ENCODE results near the gene FRRS1L. TPM values are rescaled to one million over a fixed set of nuclear protein-coding genes. Genes with fewer than 3 reads are reported as not detected.

FRRS1L gene
- total RNA-seq, 1 donor from 2014 or later, result 1.0 TPM

GRCh38 chr9:109083141-109083540 is 83.9 kb downstream of the FRRS1L start:
- Histone ChIP-seq H3K9ac (ENCODE audit: low read depth in 1 of 3, low read length in 3 of 3) (no peak overlapping the region), H3K27ac (ENCODE audit: low read depth, low read length) (no peak overlapping the region), H3K9me3 (ENCODE audit: control insufficient read depth in 3 of 3, low read length in 3 of 3) (no peaks in the 10 kb centered on the region), H3K4me1 (ENCODE audit: control insufficient read depth in 3 of 3, insufficient read depth in 3 of 3, low read length in 3 of 3) (no peaks in the 10 kb centered on the region), H3K36me3 (ENCODE audit: control insufficient read depth in 3 of 3, insufficient read depth in 3 of 3, low read length in 3 of 3) (peaks cover 6 to 29% (median 27%) of the 10 kb centered on the region in 3 donors), H3K4me3 (ENCODE audit: low read length in 3 of 3) (no peak overlapping the region), H3K27me3 (ENCODE audit: control insufficient read depth in 3 of 3, insufficient read depth in 3 of 3, low read length in 3 of 3) (no peaks in the 10 kb centered on the region)

- Histone ChIP-seq H3K36me3 (ENCODE audit: control insufficient read depth in 3 of 3, insufficient read depth in 3 of 3, low read length in 3 of 3) (peaks cover 6 to 23% (median 18%) of the 10 kb centered on the region in 3 donors), H3K27me3 (ENCODE audit: control insufficient read depth in 3 of 3, insufficient read depth in 3 of 3, low read length in 3 of 3) (no peaks in the 10 kb centered on the region), H3K4me3 (ENCODE audit: low read length in 3 of 3) (no peak overlapping the region), H3K9me3 (ENCODE audit: control insufficient read depth in 3 of 3, low read length in 3 of 3) (no peaks in the 10 kb centered on the region), H3K9ac (ENCODE audit: low read depth in 1 of 3, low read length in 3 of 3) (no peak overlapping the region), H3K4me1 (ENCODE audit: control insufficient read depth in 3 of 3, insufficient read depth in 3 of 3, low read length in 3 of 3) (no peaks in the 10 kb centered on the region), H3K27ac (ENCODE audit: low read depth, low read length) (no peak overlapping the region)
Measured at GRCh38 chr9:109082091-109082620, 84.9 kb downstream of the FRRS1L start.

Small RNAs within 50 kb of the gene (small RNA-seq; reads per million reads assigned to genes)
- gene RNU6-984P, result not detected

Other genes starting within 250 kb of the FRRS1L start
- gene ELP1, start 233.1 kb downstream of the FRRS1L start, total RNA-seq, result 24.5 TPM
- gene ABITRAM, start 232.8 kb downstream of the FRRS1L start, total RNA-seq, result 3.1 TPM
- gene CTNNAL1, start 153.8 kb downstream of the FRRS1L start, total RNA-seq, result 24.5 TPM
- 62.6 TPM for gene TMEM245, start 47.3 kb downstream of the FRRS1L start, total RNA-seq
- 6.8 TPM for gene EPB41L4B, start 153.8 kb upstream of the FRRS1L start, total RNA-seq

Data from skeletal muscle tissue (tissue), 5 donors.